Measurements from ENCODE around the gene TREML2.

DNA sequence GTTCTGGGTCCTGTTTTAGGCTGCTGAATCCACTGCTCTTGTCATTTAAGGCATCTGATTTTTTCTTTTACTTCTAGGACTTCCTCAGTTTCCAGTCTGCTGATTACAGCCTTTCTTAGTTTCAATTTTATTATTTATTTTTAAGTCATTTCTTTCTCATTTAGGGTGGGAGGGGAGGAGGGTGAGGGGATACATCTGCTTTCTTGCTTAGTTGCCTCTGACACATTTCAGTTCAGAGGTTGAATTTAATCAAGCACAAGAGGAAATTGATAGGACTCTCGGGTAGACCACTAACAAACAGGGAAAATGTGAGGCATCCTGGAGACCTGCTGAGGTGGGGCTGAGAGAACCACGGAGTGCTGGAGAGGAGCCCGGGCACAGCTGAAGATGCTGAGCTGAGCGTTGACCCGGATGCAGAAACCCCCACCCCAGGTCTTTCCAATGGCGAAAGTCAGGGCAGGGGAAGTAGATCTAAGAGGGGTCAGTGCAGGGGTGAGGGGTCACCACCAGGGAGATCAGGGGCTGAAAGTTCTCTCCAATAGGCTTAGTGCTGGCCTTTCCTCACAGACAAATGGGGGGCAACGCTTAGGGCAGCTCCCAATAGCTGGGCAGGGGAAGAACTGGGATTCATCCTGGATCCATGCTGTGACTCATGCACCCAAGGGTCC lies 7.6 kb upstream of the TREML2 start:
- TF ChIP-seq, protein P1, sequence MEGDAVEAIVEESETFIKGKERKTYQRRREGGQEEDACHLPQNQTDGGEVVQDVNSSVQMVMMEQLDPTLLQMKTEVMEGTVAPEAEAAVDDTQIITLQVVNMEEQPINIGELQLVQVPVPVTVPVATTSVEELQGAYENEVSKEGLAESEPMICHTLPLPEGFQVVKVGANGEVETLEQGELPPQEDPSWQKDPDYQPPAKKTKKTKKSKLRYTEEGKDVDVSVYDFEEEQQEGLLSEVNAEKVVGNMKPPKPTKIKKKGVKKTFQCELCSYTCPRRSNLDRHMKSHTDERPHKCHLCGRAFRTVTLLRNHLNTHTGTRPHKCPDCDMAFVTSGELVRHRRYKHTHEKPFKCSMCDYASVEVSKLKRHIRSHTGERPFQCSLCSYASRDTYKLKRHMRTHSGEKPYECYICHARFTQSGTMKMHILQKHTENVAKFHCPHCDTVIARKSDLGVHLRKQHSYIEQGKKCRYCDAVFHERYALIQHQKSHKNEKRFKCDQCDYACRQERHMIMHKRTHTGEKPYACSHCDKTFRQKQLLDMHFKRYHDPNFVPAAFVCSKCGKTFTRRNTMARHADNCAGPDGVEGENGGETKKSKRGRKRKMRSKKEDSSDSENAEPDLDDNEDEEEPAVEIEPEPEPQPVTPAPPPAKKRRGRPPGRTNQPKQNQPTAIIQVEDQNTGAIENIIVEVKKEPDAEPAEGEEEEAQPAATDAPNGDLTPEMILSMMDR (conservative IDR thresholded peaks at IDR 0.05; ENCODE audit: low read depth, low read length) = no peak
- TF ChIP-seq EZH2 (IDR thresholded peaks at IDR 0.05; ENCODE audit: low read length, unreplicated experiment) (no peak), EZH2phosphoT487 (IDR thresholded peaks at IDR 0.05; ENCODE audit: borderline replicate concordance, low read length) (no peak)

Measured in PC-3 (cell line).